ENCODE results near the gene ACR.
"Not testable (repeated sequence)": the region's sequence is repeated elsewhere in the genome, so short reads cannot be mapped to it uniquely, and the experiment has no call there.

- TF ChIP-seq CTCF (conservative IDR thresholded peaks at IDR 0.05 in 1 of 2, IDR thresholded peaks at IDR 0.05 in 1 of 2; ENCODE audit: extremely low read depth in 1 of 2, insufficient read depth in 1 of 2, low read depth in 1 of 2, low read length in 2 of 2): peak in 1 of 2 donors; percentile 36
- not testable (repeated sequence) for TF ChIP-seq EZH2 (IDR thresholded peaks at IDR 0.05; ENCODE audit: borderline replicate concordance, low read length)
Observed at GRCh38 chr22:50756949-50757491, 19.0 kb downstream of the ACR start.
